A549 (cell line): Measurements from ENCODE around the gene MGRN1. TPM values are rescaled to one million over a fixed set of nuclear protein-coding genes. Genes with fewer than 3 reads are reported as not detected.

Experiments
- ATAC-seq, 2 experiments: fragments of 200-7000 bp in 1 of 2; fragments of >200 bp in 1 of 2; cut with Nextera tagmentation in 1 of 2; cut with Tn5 transposase in 1 of 2; 3 replicates each; pipeline versions ENCODE4 v1.8.0 to v1.9.1; 2018 to 2020; ENCODE audit warnings: mild to moderate bottlenecking in 1 of 2, moderate library complexity in 1 of 2
- CTCF ChIA-PET: fragments of 300-600 bp; sonication (Branson Sonifier 250); formaldehyde crosslinking; extraction: SDS; loops from one replicate; lab custom pipeline; 2021; ENCODE audit warnings: antibody characterized with exemption, inconsistent platforms; lab: Yijun Ruan, JAX
- POLR2A ChIA-PET: fragments of 350-600 bp; formaldehyde crosslinking; extraction: SDS; loops from one replicate; lab custom pipeline; 2021; ENCODE audit warnings: antibody characterized with exemption, inconsistent platforms; lab: Yijun Ruan, JAX
- DNase-seq, 2 experiments: peaks; one replicate each; pipeline versions ENCODE4 v3.0.0 to v3.0.0-alpha.2; 2011 to 2016; ENCODE audit warnings: low read depth in 1 of 2, low spot score in 1 of 2
- FAIRE-seq: peaks from 2 replicates; lab custom pipeline; 2011; peaks lifted over from hg19 to GRCh38; lab: Jason Lieb, UNC
- H3K27ac ChIP-seq, 2 experiments: fragments of >200 bp; sonication (Bioruptor Twin); formaldehyde crosslinking; 3 replicates each; pipeline ENCODE4 v1.5.1; 2016 to 2017
- H3K4me1 ChIP-seq: fragments of >200 bp; sonication (Bioruptor Twin); formaldehyde crosslinking; 3 replicates; pipeline ENCODE4 v1.6.1; 2016
- H3K4me2 ChIP-seq: fragments of >200 bp; sonication (Bioruptor Twin); formaldehyde crosslinking; 3 replicates; pipeline ENCODE4 v1.6.1; 2016
- H3K4me3 ChIP-seq: fragments of >200 bp; sonication (Bioruptor Twin); formaldehyde crosslinking; 3 replicates; pipeline ENCODE4 v1.5.1; 2016
- H3K9me3 ChIP-seq: fragments of >200 bp; sonication (Bioruptor Twin); formaldehyde crosslinking; 3 replicates; pipeline ENCODE4 v1.6.1; 2016
- ATOH8 ChIP-seq: fragments of 250-450 bp; sonication (Bioruptor Pico); IDR thresholded peaks from 2 replicates; pipeline ENCODE4 v1.5.0; 2020; ENCODE audit warnings: low read depth, mild to moderate bottlenecking, moderate library complexity
- BCL3 ChIP-seq: fragments of >200 bp; sonication (Bioruptor Twin); formaldehyde crosslinking; IDR thresholded peaks from 3 replicates; pipeline ENCODE4 v1.6.1; 2016
- CBX8 ChIP-seq: fragments of 200-600 bp; sonication (generic); IDR thresholded peaks from 2 replicates; pipeline ENCODE4 v1.6.1; 2016
- CHD2 ChIP-seq: fragments of 150-350 bp; IDR thresholded peaks from 2 replicates; pipeline ENCODE4 v1.6.1; 2014; ENCODE audit warnings: low read length; ENCODE audit not compliant: partially characterized antibody
- CTCF ChIP-seq: fragments of >200 bp; sonication (Bioruptor Twin); formaldehyde crosslinking; IDR thresholded peaks from 3 replicates; pipeline ENCODE4 v1.5.1; 2016
- ESRRA ChIP-seq: fragments of 150-350 bp; IDR thresholded peaks from 2 replicates; pipeline ENCODE4 v1.6.1; 2014; ENCODE audit warnings: mild to moderate bottlenecking, low read length, borderline replicate concordance
- FOSB ChIP-seq: fragments of 250-450 bp; sonication (Bioruptor Pico); IDR thresholded peaks from 2 replicates; pipeline ENCODE4 v1.5.0; 2020; ENCODE audit warnings: mild to moderate bottlenecking, moderate library complexity
- FOXS1 ChIP-seq: fragments of 250-450 bp; sonication (Bioruptor Pico); IDR thresholded peaks from 2 replicates; pipeline ENCODE4 v1.5.0; 2020; ENCODE audit warnings: mild to moderate bottlenecking, moderate library complexity
- HDAC2 ChIP-seq: fragments of 200-600 bp; sonication (generic); IDR thresholded peaks from 2 replicates; pipeline ENCODE4 v1.6.1; 2016
- HES2 ChIP-seq: fragments of >200 bp; sonication (Bioruptor Twin); formaldehyde crosslinking; IDR thresholded peaks from 2 replicates; pipeline ENCODE4 v1.6.1; 2016
- HEYL ChIP-seq: fragments of 250-450 bp; sonication (Bioruptor Pico); IDR thresholded peaks from 2 replicates; pipeline ENCODE4 v1.8.0; 2021; ENCODE audit warnings: mild to moderate bottlenecking, moderate library complexity
- JUN ChIP-seq, 2 experiments: fragments of >200 bp; sonication (Bioruptor Twin); formaldehyde crosslinking; IDR thresholded peaks; 2 replicates in 1 of 2; 3 replicates in 1 of 2; pipeline ENCODE4 v1.6.1; 2016 to 2017
- JUNB ChIP-seq: fragments of >200 bp; sonication (Bioruptor Twin); formaldehyde crosslinking; IDR thresholded peaks from 2 replicates; pipeline ENCODE4 v1.6.1; 2016
- MAFK ChIP-seq: fragments of 450-650 bp; IDR thresholded peaks from 2 replicates; pipeline ENCODE4 v1.6.1; 2014; ENCODE audit not compliant: partially characterized antibody
- MAZ ChIP-seq: fragments of 150-350 bp; IDR thresholded peaks from 2 replicates; pipeline ENCODE4 v1.6.1; 2014; ENCODE audit warnings: antibody characterized with exemption, low read depth, low read length, borderline replicate concordance
- NPAS2 ChIP-seq: fragments of 250-450 bp; sonication (Bioruptor Pico); IDR thresholded peaks from 2 replicates; pipeline ENCODE4 v1.8.0; 2022; ENCODE audit warnings: mild to moderate bottlenecking, moderate library complexity, borderline replicate concordance
- PBX3 ChIP-seq: IDR thresholded peaks from 2 replicates; pipeline ENCODE4 v1.6.1; 2012
- PHF8 ChIP-seq: fragments of 200-600 bp; sonication (generic); IDR thresholded peaks from 2 replicates; pipeline ENCODE4 v1.6.1; 2016; ENCODE audit warnings: low read depth, mild to moderate bottlenecking, antibody characterized with exemption, moderate library complexity, borderline replicate concordance
- POLR2A ChIP-seq: IDR thresholded peaks from 2 replicates; pipeline ENCODE4 v1.6.1; 2012; ENCODE audit warnings: mild to moderate bottlenecking, low read length
- POLR2AphosphoS2 ChIP-seq: conservative IDR thresholded peaks from 2 replicates; pipeline ENCODE4 v1.6.1; 2012; ENCODE audit warnings: low read length, improper control_type of control experiment, inconsistent platforms
- RAD21 ChIP-seq, 2 experiments: fragments of >200 bp in 1 of 2; sonication (Bioruptor Twin) in 1 of 2; formaldehyde crosslinking in 1 of 2; IDR thresholded peaks in 1 of 2; conservative IDR thresholded peaks in 1 of 2; 2 replicates in 1 of 2; 3 replicates in 1 of 2; pipeline ENCODE4 v1.6.1; 2012 to 2018; ENCODE audit warnings: inconsistent platforms in 1 of 2
- REST ChIP-seq: fragments of 200-600 bp; sonication (generic); IDR thresholded peaks from 2 replicates; pipeline ENCODE4 v1.6.1; 2016; ENCODE audit warnings: antibody characterized with exemption, mild to moderate bottlenecking, moderate library complexity
- RFX5 ChIP-seq: fragments of 450-650 bp; IDR thresholded peaks from 2 replicates; pipeline ENCODE4 v1.7.1; 2014; ENCODE audit warnings: antibody characterized with exemption, mild to moderate bottlenecking, moderate library complexity
- USF2 ChIP-seq: fragments of 450-650 bp; IDR thresholded peaks from 2 replicates; pipeline ENCODE4 v1.6.1; 2014; ENCODE audit warnings: antibody characterized with exemption
- WGBS: methylation state at CpG from one replicate; pipeline ENCODE4 v1.1.6; 2017; ENCODE audit errors: missing lambda C conversion rate; 5-methylcytosine and 5-hydroxymethylcytosine counted together
- polyA plus RNA-seq, 4 experiments: library from polyadenylated mRNA; depleted of rRNA in 3 of 4; stranded (reverse); fragments of >200 nt; fragmentation: RNase III in 1 of 4; extraction: RNeasy Plus Mini Kit Qiagen cat#74134 plus additional on column Dnase treatment in 1 of 4; gene quantifications; 2 replicates in 3 of 4; 3 replicates in 1 of 4; pipeline ENCODE4 v1.2.3, GENCODE V29; 2011 to 2017

The MGRN1 gene
- polyA plus RNA-seq, 2 of the 4 experiments (the other 2 are of a cell fraction) = 4.3 to 29.9 TPM

- ChIA-PET POLR2A (interaction anchor here (0.6 to 0.7 kb wide), 3 partner anchors 35 to 255 kb away, joined by 3 to 9 read pairs (median 5); partner anchors contain the start of genes ANKS3 and DNAAF8), CTCF (interaction anchor here (1.0 to 1.7 kb wide), 2 partner anchors 258 to 386 kb away, joined by 3 to 6 read pairs; no protein-coding TSS in a partner anchor)
- FAIRE-seq = no peak
- no peak for TF ChIP-seq ESRRA
- no peak for TF ChIP-seq PHF8
- TF ChIP-seq FOXS1 = no peak
- TF ChIP-seq CHD2 = no peak
- TF ChIP-seq RAD21 (conservative IDR thresholded peaks at IDR 0.05 in 1 of 2, IDR thresholded peaks at IDR 0.05 in 1 of 2) = no peak
- TF ChIP-seq ATOH8 (CRISPR knock-in tag) = no peak
- TF ChIP-seq HES2 = no peak
- no peak for TF ChIP-seq CBX8
- no peak for TF ChIP-seq NPAS2
- TF ChIP-seq JUN (IDR thresholded peaks at IDR 0.05) = no peak
- no peak for TF ChIP-seq HDAC2
- no peak for TF ChIP-seq RFX5
- TF ChIP-seq USF2 = no peak
- no peak for TF ChIP-seq MAZ
- no peak for TF ChIP-seq POLR2A
- TF ChIP-seq BCL3 = no peak
- WGBS = 93% methylated on average over 21 of the region's 36 CpGs
- Histone ChIP-seq H3K4me2 (no peak overlapping the region), H3K4me1 (0 out of 3 replicates have a peak, but pooled peaks cover 5% of the 10 kb centered on the region), H3K9me3 (no peaks in the 10 kb centered on the region), H3K4me3 (no peak overlapping the region), H3K27ac (no peak overlapping the region)
- no peak for DNase-seq
- no peak for ATAC-seq
Observed at GRCh38 chr16:4698321-4699045, 73.9 kb downstream of the MGRN1 start.

GRCh38 chr16:4699046-4699556 is 74.5 kb downstream of the MGRN1 start:
- no peak overlapping the region for H3K4me2 ChIP-seq
- no peak for TF ChIP-seq FOSB (CRISPR knock-in tag)
- TF ChIP-seq ESRRA = no peak
- no peak for TF ChIP-seq REST
- no peak for TF ChIP-seq JUNB
- no peak for TF ChIP-seq MAZ
- no peak for TF ChIP-seq PBX3
- TF ChIP-seq HEYL (CRISPR knock-in tag) = no peak
- TF ChIP-seq MAFK = no peak
- TF ChIP-seq RFX5 = no peak
- TF ChIP-seq CTCF = no peak
- TF ChIP-seq POLR2AphosphoS2 = no peak
- TF ChIP-seq, all 56 proteins: peak for 0
- WGBS = 95% methylated on average over 19 of the region's 19 CpGs
- POLR2A ChIA-PET = interaction anchor here (0.6 to 0.7 kb wide), 2 partner anchors 175 to 255 kb away, joined by 3 to 9 read pairs; no protein-coding TSS in a partner anchor
- Histone ChIP-seq H3K27ac (no peak overlapping the region), H3K4me3 (no peak overlapping the region), H3K9me3 (no peaks in the 10 kb centered on the region), H3K4me1 (0 out of 3 replicates have a peak, but pooled peaks cover 5% of the 10 kb centered on the region)
- ATAC-seq (no peak), DNase-seq (no peak), FAIRE-seq (no peak)
- CTCF ChIA-PET = interaction anchor here (1.0 to 1.4 kb wide), 2 partner anchors 49 to 258 kb away, joined by 3 read pairs; no protein-coding TSS in a partner anchor
